ENCODE data around the gene SPINK6. TPM values are rescaled to one million over a fixed set of nuclear protein-coding genes. Genes with fewer than 3 reads are reported as not detected.

Gene SPINK6, protein sequence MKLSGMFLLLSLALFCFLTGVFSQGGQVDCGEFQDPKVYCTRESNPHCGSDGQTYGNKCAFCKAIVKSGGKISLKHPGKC
- total RNA-seq (not detected), polyA plus RNA-seq (ENCODE audit: insufficient read depth, low read depth, low replicate concordance) (not detected)
- long read RNA-seq, donor 1 = 0 reads
- long read RNA-seq, donor 2 = 0 reads

DNA sequence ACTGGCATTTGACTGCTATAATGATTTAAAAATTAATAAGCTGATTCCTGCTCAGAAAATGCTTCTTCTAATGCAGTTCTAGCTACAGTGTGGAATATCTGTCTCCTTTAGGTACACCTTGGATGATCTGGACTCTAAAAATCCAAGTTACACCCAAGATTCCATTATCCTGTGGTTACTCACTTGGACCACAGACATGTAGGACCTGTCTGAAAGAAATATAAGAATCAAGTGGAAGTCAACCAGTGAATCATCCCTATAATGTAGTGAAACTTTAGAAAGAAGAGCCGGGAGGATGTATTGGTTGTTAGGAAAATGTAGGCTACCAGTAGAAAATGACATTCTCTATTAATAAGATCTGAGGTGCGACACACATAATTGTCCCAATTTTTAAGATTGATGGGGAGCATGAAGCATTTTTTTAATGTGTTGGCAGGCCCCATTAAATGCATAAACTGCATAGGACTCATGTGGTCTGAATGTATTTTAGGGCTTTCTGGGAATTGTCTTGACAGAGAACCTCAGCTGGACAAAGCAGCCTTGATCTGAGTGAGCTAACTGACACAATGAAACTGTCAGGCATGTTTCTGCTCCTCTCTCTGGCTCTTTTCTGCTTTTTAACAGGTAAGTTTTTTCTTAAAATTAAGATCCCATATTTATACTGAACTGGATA, at the start of gene SPINK6:
TSS of gene SPINK6 (plus strand) at position 512 of the 673 bp plus-strand sequence. CDS start at position 567, 55 bp downstream.
- no peak for DNase-seq
- Histone ChIP-seq H3K27me3 (no peaks in the 10 kb centered on the region), H3K36me3 (ENCODE audit: low read depth, missing control alignments) (no peaks in the 10 kb centered on the region), H3K9me3 (no peaks in the 10 kb centered on the region), H3K4me3 (no peak within 1 kb of the TSS), H3K27ac (no peak within 1 kb of the TSS), H3K4me1 (no peaks in the 10 kb centered on the region)
- intact Hi-C loops (cut with DNase I; ENCODE audit: low total_unique reads) = no loop called here
- 90 to 93% methylated on average over 2 of the region's 2 CpGs for WGBS, 2 donors
- TF ChIP-seq, protein P1, sequence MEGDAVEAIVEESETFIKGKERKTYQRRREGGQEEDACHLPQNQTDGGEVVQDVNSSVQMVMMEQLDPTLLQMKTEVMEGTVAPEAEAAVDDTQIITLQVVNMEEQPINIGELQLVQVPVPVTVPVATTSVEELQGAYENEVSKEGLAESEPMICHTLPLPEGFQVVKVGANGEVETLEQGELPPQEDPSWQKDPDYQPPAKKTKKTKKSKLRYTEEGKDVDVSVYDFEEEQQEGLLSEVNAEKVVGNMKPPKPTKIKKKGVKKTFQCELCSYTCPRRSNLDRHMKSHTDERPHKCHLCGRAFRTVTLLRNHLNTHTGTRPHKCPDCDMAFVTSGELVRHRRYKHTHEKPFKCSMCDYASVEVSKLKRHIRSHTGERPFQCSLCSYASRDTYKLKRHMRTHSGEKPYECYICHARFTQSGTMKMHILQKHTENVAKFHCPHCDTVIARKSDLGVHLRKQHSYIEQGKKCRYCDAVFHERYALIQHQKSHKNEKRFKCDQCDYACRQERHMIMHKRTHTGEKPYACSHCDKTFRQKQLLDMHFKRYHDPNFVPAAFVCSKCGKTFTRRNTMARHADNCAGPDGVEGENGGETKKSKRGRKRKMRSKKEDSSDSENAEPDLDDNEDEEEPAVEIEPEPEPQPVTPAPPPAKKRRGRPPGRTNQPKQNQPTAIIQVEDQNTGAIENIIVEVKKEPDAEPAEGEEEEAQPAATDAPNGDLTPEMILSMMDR (IDR thresholded peaks at IDR 0.05) = no peak
- TF ChIP-seq POLR2A (IDR thresholded peaks at IDR 0.05) = no peak

DNA sequence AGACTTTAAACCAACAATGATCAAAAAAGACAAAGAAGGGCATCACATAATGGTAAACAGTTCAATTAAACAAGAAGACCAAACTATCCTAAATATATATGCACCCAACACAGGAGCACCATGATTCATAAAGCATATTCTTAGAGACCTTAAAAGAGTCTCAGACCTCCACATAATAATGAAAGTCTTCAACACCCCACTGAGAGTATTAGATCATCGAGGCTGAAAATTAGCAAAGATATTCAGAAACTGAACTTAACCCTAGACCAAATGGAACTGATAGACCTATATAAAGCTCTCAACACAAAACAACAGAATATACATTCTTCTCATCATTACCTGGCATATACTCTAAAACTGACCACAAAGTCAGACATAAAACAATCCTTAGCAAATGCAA, 46.2 kb upstream of the SPINK6 start:
- no peak for DNase-seq
- TF ChIP-seq, protein P1 (IDR thresholded peaks at IDR 0.05) = no peak
- TF ChIP-seq POLR2A (IDR thresholded peaks at IDR 0.05) = no peak
- intact Hi-C loops (cut with DNase I; ENCODE audit: low total_unique reads) = no loop called here
- Histone ChIP-seq H3K9me3 (no peaks in the 10 kb centered on the region), H3K27me3 (no peaks in the 10 kb centered on the region), H3K36me3 (ENCODE audit: low read depth, missing control alignments) (no peaks in the 10 kb centered on the region), H3K27ac (no peak overlapping the region), H3K4me3 (no peak overlapping the region), H3K4me1 (no peaks in the 10 kb centered on the region)
- WGBS, 2 donors = 96 to 97% methylated on average over 1 of the region's 1 CpG

DNA sequence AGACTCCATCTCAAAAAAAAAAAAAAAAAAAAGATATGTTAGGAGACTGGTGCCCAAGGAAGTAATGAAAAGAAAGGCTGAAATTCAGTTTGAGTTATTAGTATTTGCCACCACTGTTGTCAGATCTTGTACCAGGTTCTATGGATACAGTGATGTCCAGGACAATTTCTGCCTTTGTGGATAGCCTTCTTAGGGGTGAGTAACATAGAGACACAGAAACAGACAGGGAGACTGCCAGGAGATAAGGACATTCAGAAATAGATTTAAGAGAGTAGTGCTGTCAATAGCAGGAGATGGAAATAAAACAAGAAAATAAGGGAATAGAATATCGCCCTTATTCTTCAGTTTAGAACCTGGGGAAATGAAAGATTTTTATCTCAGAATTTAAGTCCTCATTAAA, 40.8 kb upstream of the SPINK6 start:
- Histone ChIP-seq H3K4me3 (no peak overlapping the region), H3K4me1 (no peaks in the 10 kb centered on the region), H3K27me3 (no peaks in the 10 kb centered on the region), H3K9me3 (no peaks in the 10 kb centered on the region), H3K36me3 (ENCODE audit: low read depth, missing control alignments) (no peaks in the 10 kb centered on the region), H3K27ac (no peak overlapping the region)
- TF ChIP-seq POLR2A (IDR thresholded peaks at IDR 0.05) = no peak
- TF ChIP-seq, protein P1 (IDR thresholded peaks at IDR 0.05) = no peak
- intact Hi-C loops (cut with DNase I; ENCODE audit: low total_unique reads) = no loop called here
- WGBS, 2 donors = 91 to 97% methylated on average over 1 of the region's 1 CpG
- DNase-seq = no peak

DNA sequence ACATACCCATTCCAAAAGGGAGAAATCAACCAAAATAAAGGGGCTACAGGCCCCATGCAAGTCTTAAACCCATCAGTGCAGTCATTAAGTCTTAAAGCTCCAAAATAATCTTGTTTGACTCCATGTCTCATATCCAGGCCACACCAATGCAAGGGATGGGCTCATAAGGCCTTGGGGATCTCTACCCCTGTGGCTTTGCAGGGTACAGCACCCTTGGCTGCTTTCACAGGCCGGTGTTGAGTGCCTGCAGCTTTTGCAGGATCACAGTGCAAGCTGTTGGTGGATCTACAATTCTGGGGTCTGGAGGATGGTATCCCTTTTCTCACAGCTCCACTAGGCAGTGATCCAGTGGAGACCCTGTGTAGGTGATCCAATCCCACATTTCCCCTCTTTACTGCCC, 39.5 kb upstream of the SPINK6 start:
- H3K27ac ChIP-seq = no peak overlapping the region
- H3K4me1 ChIP-seq = no peaks in the 10 kb centered on the region
- TF ChIP-seq POLR2A (IDR thresholded peaks at IDR 0.05) = no peak
- TF ChIP-seq, protein P1 (IDR thresholded peaks at IDR 0.05) = no peak
- WGBS, 2 donors = 75 to 93% methylated on average over 1 of the region's 1 CpG
- H3K27me3 ChIP-seq = no peaks in the 10 kb centered on the region
- no peak for DNase-seq
- no peak overlapping the region for H3K4me3 ChIP-seq
- no peaks in the 10 kb centered on the region for H3K9me3 ChIP-seq
- intact Hi-C loops (cut with DNase I; ENCODE audit: low total_unique reads) = no loop called here
- H3K36me3 ChIP-seq (ENCODE audit: low read depth, missing control alignments) = no peaks in the 10 kb centered on the region
